Measurements from ENCODE around the gene COL12A1. TPM values are rescaled to one million over a fixed set of nuclear protein-coding genes. Genes with fewer than 3 reads are reported as not detected.

The COL12A1 gene
- total and polyA plus RNA-seq, 2 experiments from 2014 or later, result 9.2 to 49.0 TPM

- Histone ChIP-seq H3K9me3 (ENCODE audit: low read depth) (no peaks in the 10 kb centered on the region), H3K4me2 (no peak overlapping the region)
- WGBS (ENCODE audit: low lambda C conversion rate, missing lambda C conversion rate), result 99% methylated on average over 2 of the region's 2 CpGs
These were observed 81.8 kb downstream of the COL12A1 start for GRCh38 chr6:75124085-75124484.

GRCh38 chr6:75118925-75119515, 86.8 kb downstream of the COL12A1 start:
- H4K20me1 ChIP-seq (ENCODE audit: insufficient read depth, poor library complexity, severe bottlenecking), result no peaks in the 10 kb centered on the region
- TF ChIP-seq EZH2phosphoT487 (IDR thresholded peaks at IDR 0.05; ENCODE audit: low read depth, severe bottlenecking, unreplicated experiment), result no peak
- no peak for TF ChIP-seq CTCF (IDR thresholded peaks at IDR 0.05; ENCODE audit: poor library complexity)
- TF ChIP-seq EZH2 (IDR thresholded peaks at IDR 0.05; ENCODE audit: borderline replicate concordance), result no peak
- WGBS (ENCODE audit: low lambda C conversion rate, missing lambda C conversion rate), result 86% methylated on average over 8 of the region's 8 CpGs
- H3K9me2 ChIP-seq (replicated peaks; ENCODE audit: insufficient read depth), result no peaks in the 10 kb centered on the region
- H3K9me3 ChIP-seq (ENCODE audit: low read depth), result no peaks in the 10 kb centered on the region
- no peak for DNase-seq (ENCODE audit: low spot score)
- H3K4me2 ChIP-seq, result no peak overlapping the region
- H3K36me3 ChIP-seq (replicated peaks; ENCODE audit: insufficient read depth, low read depth), result no peaks in the 10 kb centered on the region
- H2AFZ ChIP-seq, result no peak overlapping the region
- no peak overlapping the region for H3K27ac ChIP-seq
- H3K4me1 ChIP-seq (ENCODE audit: insufficient read depth), result peaks cover 10% of the 10 kb centered on the region
- no peak overlapping the region for H3K4me3 ChIP-seq
- H3K79me2 ChIP-seq, result no peaks in the 10 kb centered on the region
- no peaks in the 10 kb centered on the region for H3K27me3 ChIP-seq

More at GRCh38 chr6:75124085-75124484, 81.8 kb downstream of the COL12A1 start:
- no peaks in the 10 kb centered on the region for H3K9me2 ChIP-seq (replicated peaks; ENCODE audit: insufficient read depth)
- H4K20me1 ChIP-seq (ENCODE audit: insufficient read depth, poor library complexity, severe bottlenecking), result no peaks in the 10 kb centered on the region
- no peak overlapping the region for H3K27ac ChIP-seq
- DNase-seq (ENCODE audit: low spot score), result no peak
- no peaks in the 10 kb centered on the region for H3K27me3 ChIP-seq
- TF ChIP-seq EZH2phosphoT487 (IDR thresholded peaks at IDR 0.05; ENCODE audit: low read depth, severe bottlenecking, unreplicated experiment) (no peak), CTCF (IDR thresholded peaks at IDR 0.05; ENCODE audit: poor library complexity) (no peak), EZH2 (IDR thresholded peaks at IDR 0.05; ENCODE audit: borderline replicate concordance) (no peak)
- H2AFZ ChIP-seq, result no peak overlapping the region
- no peak overlapping the region for H3K4me3 ChIP-seq
- H3K36me3 ChIP-seq (replicated peaks; ENCODE audit: insufficient read depth, low read depth), result no peaks in the 10 kb centered on the region
- no peaks in the 10 kb centered on the region for H3K79me2 ChIP-seq
- no peaks in the 10 kb centered on the region for H3K4me1 ChIP-seq (ENCODE audit: insufficient read depth)

GRCh38 chr6:75117701-75118100, 88.2 kb downstream of the COL12A1 start:
- Histone ChIP-seq H3K4me2 (no peak overlapping the region), H3K79me2 (no peaks in the 10 kb centered on the region), H3K4me1 (ENCODE audit: insufficient read depth) (peaks cover 10% of the 10 kb centered on the region), H3K36me3 (replicated peaks; ENCODE audit: insufficient read depth, low read depth) (no peaks in the 10 kb centered on the region), H3K27me3 (no peaks in the 10 kb centered on the region), H2AFZ (no peak overlapping the region), H3K9me2 (replicated peaks; ENCODE audit: insufficient read depth) (no peaks in the 10 kb centered on the region), H3K27ac (no peak overlapping the region), H4K20me1 (ENCODE audit: insufficient read depth, poor library complexity, severe bottlenecking) (no peaks in the 10 kb centered on the region), H3K4me3 (no peak overlapping the region), H3K9me3 (ENCODE audit: low read depth) (no peaks in the 10 kb centered on the region)
- TF ChIP-seq EZH2phosphoT487 (IDR thresholded peaks at IDR 0.05; ENCODE audit: low read depth, severe bottlenecking, unreplicated experiment), result no peak
- no peak for TF ChIP-seq CTCF (IDR thresholded peaks at IDR 0.05; ENCODE audit: poor library complexity)
- TF ChIP-seq EZH2 (IDR thresholded peaks at IDR 0.05; ENCODE audit: borderline replicate concordance), result no peak
- 91% methylated on average over 2 of the region's 2 CpGs for WGBS (ENCODE audit: low lambda C conversion rate, missing lambda C conversion rate)
- DNase-seq (ENCODE audit: low spot score), result no peak
